Ovary (tissue), 9 donors: ENCODE measurements around the gene CENPV. TPM values are rescaled to one million over a fixed set of nuclear protein-coding genes. Genes with fewer than 3 reads are reported as not detected.

Experiments used
- DNase-seq, 5 donors: peaks; one replicate each; pipeline ENCODE4 v3.0.0-alpha.2; 2019 to 2020
- H3K27ac ChIP-seq, 2 donors: fragments of 200-600 bp; one replicate each; pipeline versions ENCODE4 v1.5.1 to v1.8.0; 2019 to 2022
- H3K27me3 ChIP-seq: fragments of 200-600 bp; one replicate; pipeline ENCODE4 v1.8.0; 2022
- H3K36me3 ChIP-seq: fragments of 200-600 bp; sonication (generic); one replicate; pipeline ENCODE4 v1.5.1; 2019
- H3K4me1 ChIP-seq: one replicate; pipeline ENCODE4 v1.8.1; 2013; ENCODE audit warnings: mild to moderate bottlenecking, moderate library complexity; ENCODE audit not compliant: insufficient read depth
- H3K4me3 ChIP-seq: fragments of 200-600 bp; sonication (generic); one replicate; pipeline ENCODE4 v1.5.1; 2017
- H3K9me3 ChIP-seq, 2 donors: fragments of 200-600 bp in 1 of 2; sonication (generic) in 1 of 2; one replicate each; pipeline versions ENCODE4 v1.5.1 to v1.8.1; 2013 to 2019; ENCODE audit warnings: mild to moderate bottlenecking in 1 of 2, moderate library complexity in 1 of 2
- CTCF ChIP-seq, 3 donors: fragments of 450-650 bp in 2 of 3; fragments of 200-600 bp in 1 of 3; IDR thresholded peaks; one replicate each; pipeline versions ENCODE4 v1.5.1 to v1.8.0; 2016 to 2022; ENCODE audit warnings: antibody characterized with exemption in 3 of 3, mild to moderate bottlenecking in 1 of 3
- EP300 ChIP-seq: sonication (generic); formaldehyde crosslinking; IDR thresholded peaks from one replicate; pipeline ENCODE4 v1.6.1; 2017; ENCODE audit warnings: antibody characterized with exemption
- POLR2A ChIP-seq: fragments of 450-650 bp; IDR thresholded peaks from one replicate; pipeline ENCODE4 v1.6.1; 2017; ENCODE audit warnings: antibody characterized with exemption, mild to moderate bottlenecking, moderate library complexity
- WGBS, 3 donors: extraction: QIAGEN DNeasy Blood & Tissue Kit in 1 of 3; methylation state at CpG; one replicate each; pipeline versions ENCODE4 v1.1.5 to v1.1.7; 2013 to 2017; 5-methylcytosine and 5-hydroxymethylcytosine counted together
- intact Hi-C, 4 donors: fragments of 100-400 bp; cut with DNase I; formaldehyde crosslinking; loops; one replicate each; pipeline versions ENCODE4 v1.11.0 to v1.15.1; 2022 to 2023
- polyA plus RNA-seq, 2 donors: library from polyadenylated mRNA; stranded (reverse); fragments of 200-250 nt in 1 of 2; fragments of 350-450 nt in 1 of 2; fragmentation: Illumina TruSeq in 1 of 2; extraction: RNeasy Lipid Tissue Mini Kit (QIAGEN cat#74804) in 1 of 2; gene quantifications; one replicate each; pipeline ENCODE4 v1.2.3, GENCODE V29; 2013 to 2014
- total RNA-seq, 7 donors: library from RNA; depleted of rRNA in 2 of 7; stranded (reverse); fragments of >200 nt in 2 of 7; fragmentation: NEBNext Ultra II Directional in 3 of 7; extraction: Animal tissue kit (Norgen Biotek cat#: 25700) in 3 of 7; gene quantifications; one replicate each; pipeline versions ENCODE4 v1.1.0 to v1.2.4, GENCODE V29; 2016 to 2023
- donor health status: DM: no; HTN: no; CAD: no; lungs with moderate emphysema.
- donor health status: DM: no; HTN: no; CAD: no.
- donor health status: Bipolar disorder and iron deficiency.
- donor health status: DM: yes; HTN: yes; CAD: no.
- donor health status: DM: no; HTN: no; CAD: no.
- donor health status: DM: yes; HTN: yes; CAD: no.

The CENPV gene
- total and polyA plus RNA-seq, 9 donors: 18.8 to 38.9 (median 33.2) TPM

- Histone ChIP-seq H3K9me3 (no peaks in the 10 kb centered on the region), H3K4me1 (peaks cover 2% of the 10 kb centered on the region), H3K36me3 (no peaks in the 10 kb centered on the region), H3K4me3 (no peak overlapping the region), H3K27ac (no peak overlapping the region), H3K27me3 (no peaks in the 10 kb centered on the region)
- DNase-seq: no peak
- intact Hi-C loops: no loop called here
- 92 to 96% (median 92%) methylated on average over 6 of the region's 6 CpGs for WGBS, 3 donors
- TF ChIP-seq CTCF (IDR thresholded peaks at IDR 0.05): no peak
- no peak for TF ChIP-seq EP300
- TF ChIP-seq POLR2A: no peak
Measured at GRCh38 chr17:16348586-16348985, 4.7 kb downstream of the CENPV start.

- Histone ChIP-seq H3K4me3 (no peak overlapping the region), H3K27me3 (no peaks in the 10 kb centered on the region), H3K27ac (no peak overlapping the region), H3K36me3 (no peaks in the 10 kb centered on the region), H3K4me1 (no peaks in the 10 kb centered on the region), H3K9me3 (no peaks in the 10 kb centered on the region)
- no peak for DNase-seq
- 86 to 94% (median 88%) methylated on average over 6 of the region's 6 CpGs for WGBS, 3 donors
- no peak for TF ChIP-seq EP300
- no peak for TF ChIP-seq POLR2A
- no peak for TF ChIP-seq CTCF (IDR thresholded peaks at IDR 0.05)
- intact Hi-C loops: no loop called here
Measured at GRCh38 chr17:16346721-16347271, 6.5 kb downstream of the CENPV start.

DNA sequence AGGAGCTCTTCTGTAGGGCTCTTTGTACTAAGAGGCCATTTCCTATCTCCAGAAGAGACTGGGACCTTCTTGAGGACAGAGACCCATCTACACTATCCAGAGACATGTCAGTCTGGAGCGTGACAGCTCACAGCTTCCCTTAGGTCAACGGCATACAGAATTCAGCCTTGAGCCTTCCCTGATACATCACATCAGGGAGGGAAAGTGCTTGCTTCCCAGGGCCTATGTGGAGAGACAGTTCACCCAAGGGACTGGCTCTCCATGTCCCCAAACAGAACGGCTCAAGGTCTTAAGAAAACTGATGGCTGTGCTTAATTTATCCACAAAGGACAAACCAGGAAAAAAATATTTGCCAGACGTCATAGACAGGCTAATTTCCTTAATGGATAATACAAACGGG, 7.7 kb downstream of the CENPV start:
- DNase-seq: no peak
- H3K27ac ChIP-seq: no peak overlapping the region
- no peak for TF ChIP-seq EP300
- TF ChIP-seq POLR2A: no peak
- no peak for TF ChIP-seq CTCF (IDR thresholded peaks at IDR 0.05)
- H3K4me1 ChIP-seq: no peaks in the 10 kb centered on the region
- no peaks in the 10 kb centered on the region for H3K36me3 ChIP-seq
- 77 to 80% (median 78%) methylated on average over 5 of the region's 5 CpGs for WGBS, 3 donors
- H3K27me3 ChIP-seq: no peaks in the 10 kb centered on the region
- intact Hi-C loops: no loop called here
- no peak overlapping the region for H3K4me3 ChIP-seq
- H3K9me3 ChIP-seq: no peaks in the 10 kb centered on the region

GRCh38 chr17:16343569-16343968, 9.7 kb downstream of the CENPV start:
- TF ChIP-seq POLR2A: no peak
- TF ChIP-seq EP300: no peak
- no peak for TF ChIP-seq CTCF (IDR thresholded peaks at IDR 0.05)
- H3K36me3 ChIP-seq: no peaks in the 10 kb centered on the region

GRCh38 chr17:16342979-16343378, 10.3 kb downstream of the CENPV start:
- Histone ChIP-seq H3K9me3 (no peaks in the 10 kb centered on the region), H3K27me3 (no peaks in the 10 kb centered on the region), H3K4me1 (no peaks in the 10 kb centered on the region), H3K36me3 (no peaks in the 10 kb centered on the region), H3K4me3 (no peak overlapping the region), H3K27ac (no peak overlapping the region)
- 82 to 93% (median 85%) methylated on average over 4 of the region's 4 CpGs for WGBS, 3 donors
- TF ChIP-seq POLR2A (no peak), CTCF (IDR thresholded peaks at IDR 0.05) (no peak), EP300 (no peak)
- no peak for DNase-seq
- intact Hi-C loops: no loop called here

More at GRCh38 chr17:16343569-16343968, 9.7 kb downstream of the CENPV start:
- Histone ChIP-seq H3K27me3 (no peaks in the 10 kb centered on the region), H3K27ac (no peak overlapping the region), H3K4me3 (no peak overlapping the region), H3K4me1 (no peaks in the 10 kb centered on the region), H3K9me3 (no peaks in the 10 kb centered on the region)
- WGBS, 3 donors: 91 to 98% (median 93%) methylated on average over 3 of the region's 3 CpGs
- no peak for DNase-seq
- intact Hi-C loops: no loop called here
